HG03520 (cell line): ENCODE measurements around the gene CCDC142.

Experiments
- ATAC-seq: cut with Tn5 transposase; IDR thresholded peaks from one replicate; pipeline ENCODE4 v1.9.1; 2021; ENCODE audit warnings: mild to moderate bottlenecking, moderate library complexity; ENCODE audit not compliant: unreplicated experiment

The CCDC142 gene

GRCh38 chr2:74425523-74425922 is 57.3 kb downstream of the CCDC142 start:
- no peak for ATAC-seq

- ATAC-seq = no peak
Measured at GRCh38 chr2:74424995-74425406, 57.8 kb downstream of the CCDC142 start.

- no peak for ATAC-seq
Measured at GRCh38 chr2:74424139-74424992, 58.4 kb downstream of the CCDC142 start.
